ENCODE data around the gene PRR15.
A peak's percentile ranks its signal among the peaks of the same experiment; 100 is the strongest.
"Not testable (repeated sequence)": the region's sequence is repeated elsewhere in the genome, so short reads cannot be mapped to it uniquely, and the experiment has no call there.

PRR15 gene

DNA sequence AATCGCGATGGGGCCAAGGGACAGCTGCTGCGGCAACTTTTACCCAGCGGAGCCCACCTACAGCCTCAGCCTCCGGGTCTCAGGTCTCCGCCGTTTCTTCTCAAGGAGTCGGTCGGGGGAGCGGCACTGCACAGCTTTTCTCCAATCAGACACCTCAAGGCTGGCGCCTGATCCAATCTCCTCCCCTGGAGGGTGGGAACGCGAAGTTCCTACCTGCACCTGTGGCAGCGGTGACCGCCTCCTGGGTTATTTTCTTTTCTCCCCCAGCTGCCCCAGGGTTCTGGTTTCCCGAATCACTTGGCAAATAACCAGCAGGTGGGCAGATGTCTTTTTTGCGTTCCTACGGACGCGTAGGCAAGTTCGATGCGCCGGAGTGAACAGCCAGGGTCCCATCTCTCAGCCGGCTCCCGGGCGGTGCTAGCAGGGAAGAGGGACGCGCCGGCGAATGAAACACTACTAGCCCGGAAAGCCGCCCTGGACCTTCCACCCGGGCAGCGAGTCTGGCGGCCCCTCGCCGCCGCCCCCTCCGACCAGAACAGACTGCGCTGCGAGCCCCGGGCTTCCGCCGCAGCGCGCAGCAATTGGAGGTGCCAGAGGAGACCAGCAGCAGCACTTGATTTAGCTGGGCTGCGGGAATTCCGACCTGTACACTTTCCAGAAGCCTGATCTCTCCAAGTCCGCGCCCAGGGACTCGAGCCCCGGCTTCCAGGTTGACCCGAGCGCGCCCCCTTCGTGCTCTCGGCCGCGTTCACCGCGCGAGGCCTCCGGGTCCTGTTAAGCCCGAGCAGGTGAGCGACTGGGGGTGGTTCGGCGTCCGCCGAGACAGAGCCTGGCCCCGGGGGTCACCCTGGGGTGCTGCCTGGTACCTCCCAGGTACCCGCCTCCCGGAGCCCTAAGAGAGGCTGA lies at the start of gene PRR15:
Gene PRR15 (plus strand): TSS at position 246 of the 906 bp plus-strand sequence. CDS start 2,495 bp downstream, outside the sequence.
- DNase-seq, result peak in 26 of 56 donors; percentile 11 to 76 (median 36)

DNA sequence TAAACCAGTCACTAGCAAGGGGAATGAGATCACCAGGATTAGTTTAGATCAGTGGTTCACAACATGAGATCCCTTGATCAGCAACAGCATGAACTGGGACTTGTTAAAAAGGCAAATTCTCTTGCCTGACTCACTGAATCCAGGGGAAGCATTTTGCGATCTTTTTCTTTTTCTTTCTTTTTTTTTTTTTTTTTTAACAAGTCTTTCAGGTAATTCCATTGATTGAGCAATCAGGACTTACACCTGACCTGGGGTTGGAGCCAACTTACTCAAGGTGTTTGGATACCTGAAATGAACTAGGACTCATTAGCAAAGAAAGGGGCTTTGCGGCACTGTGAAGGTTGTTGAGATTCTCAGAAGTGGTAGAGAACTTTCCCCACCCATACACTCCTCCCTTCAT lies 47.1 kb upstream of the PRR15 start:
- DNase-seq, result no peak

DNA sequence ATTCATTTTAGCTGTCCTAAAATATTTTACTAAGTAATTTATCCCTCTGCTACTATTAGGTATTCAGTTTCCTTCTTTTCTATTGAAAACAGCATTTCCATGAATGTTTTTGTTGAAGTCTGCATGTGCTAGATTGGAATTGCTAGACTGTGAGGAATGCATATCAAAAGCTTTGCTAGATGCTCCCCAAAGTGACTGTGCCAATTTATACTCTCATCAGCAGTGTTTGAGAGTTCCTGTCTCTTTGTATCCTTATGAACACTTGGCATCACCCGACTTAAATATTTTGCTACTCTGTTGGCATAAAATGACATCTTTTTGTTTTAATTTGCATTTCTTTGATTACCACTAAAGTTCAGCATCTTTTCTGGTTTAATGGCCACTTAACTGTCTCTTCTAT lies 45.0 kb upstream of the PRR15 start:
- DNase-seq, result no peak

GRCh38 chr7:29523728-29524127 lies 39.9 kb upstream of the PRR15 start:
- DNase-seq, result no peak

DNA sequence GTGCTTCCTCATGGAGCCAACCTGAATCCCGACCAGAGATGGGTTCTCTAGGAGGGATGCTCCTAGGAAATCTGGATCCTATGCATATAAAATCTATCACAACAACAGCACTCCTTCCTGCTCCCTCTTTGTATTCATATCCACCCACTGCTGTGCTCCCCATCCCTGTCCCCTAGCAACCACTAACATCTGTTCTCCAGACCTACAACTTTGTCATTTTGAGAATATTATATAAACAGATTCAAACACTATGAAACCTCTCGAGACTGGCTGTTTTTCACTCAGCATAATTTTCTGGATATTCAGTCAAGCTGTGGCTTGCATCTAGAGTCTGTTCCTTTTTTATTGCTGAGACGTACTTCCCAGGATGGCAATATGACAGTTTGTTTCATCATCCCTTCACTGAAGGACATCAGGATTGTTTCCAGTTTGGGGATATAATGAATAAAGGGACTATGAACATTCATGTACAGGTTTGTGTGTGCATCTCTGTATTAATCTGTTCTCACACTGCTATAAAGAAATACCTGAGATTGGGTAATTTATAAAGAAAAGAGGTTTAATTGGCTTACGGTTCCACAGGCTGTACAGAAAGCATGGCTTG lies 36.0 kb upstream of the PRR15 start:
- peak in 5 of 56 donors; percentile 3 to 12 (median 9) for DNase-seq

DNA sequence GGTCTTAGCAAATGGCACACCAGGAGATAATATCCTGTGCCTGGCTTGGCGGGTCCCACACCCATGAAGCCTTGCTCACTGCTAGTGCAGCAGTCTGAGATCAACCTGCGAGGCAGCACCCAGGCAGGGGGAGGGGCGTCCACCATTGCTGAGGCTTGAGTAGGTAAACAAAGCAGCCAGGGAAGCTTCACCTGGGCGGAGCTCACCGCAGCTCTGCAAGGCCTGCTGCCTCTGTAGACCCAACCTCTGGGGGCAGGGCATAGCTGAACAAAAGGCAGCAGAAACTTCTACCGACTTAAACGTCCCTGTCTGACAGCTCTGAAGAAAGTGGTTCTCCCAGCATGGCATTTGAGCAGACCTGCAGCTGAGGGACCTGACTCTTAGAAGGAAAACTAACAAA lies 35.1 kb upstream of the PRR15 start:
- DNase-seq, result not testable (repeated sequence)

- no peak for DNase-seq
Measured at GRCh38 chr7:29538389-29538788, 25.2 kb upstream of the PRR15 start.

DNA sequence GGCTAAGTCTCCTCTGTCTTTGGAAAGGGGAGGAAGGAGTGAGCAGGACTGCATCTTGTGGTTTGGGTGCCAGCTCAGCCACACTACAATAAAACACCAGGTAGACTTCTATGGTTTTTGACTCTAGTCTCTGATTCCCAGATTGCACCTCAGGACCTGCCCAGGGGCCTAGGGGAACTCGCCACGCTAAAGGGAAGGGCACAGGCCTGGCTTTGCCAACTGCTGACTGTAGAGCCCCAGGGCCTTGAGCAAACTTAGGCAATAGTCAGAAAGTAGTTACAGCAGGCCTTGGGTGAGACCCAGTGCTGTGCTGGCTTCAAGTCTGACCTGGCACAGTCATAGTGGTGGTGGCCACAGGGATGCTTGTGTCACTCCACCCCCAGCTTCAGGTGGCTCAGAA lies 24.2 kb upstream of the PRR15 start:
- no peak for DNase-seq

- no peak for DNase-seq
Measured at GRCh38 chr7:29547421-29547820, 16.2 kb upstream of the PRR15 start.

GRCh38 chr7:29548823-29549222 lies 14.8 kb upstream of the PRR15 start:
- DNase-seq, result no peak

- no peak for DNase-seq
Measured at GRCh38 chr7:29552392-29552791, 11.2 kb upstream of the PRR15 start.

DNA sequence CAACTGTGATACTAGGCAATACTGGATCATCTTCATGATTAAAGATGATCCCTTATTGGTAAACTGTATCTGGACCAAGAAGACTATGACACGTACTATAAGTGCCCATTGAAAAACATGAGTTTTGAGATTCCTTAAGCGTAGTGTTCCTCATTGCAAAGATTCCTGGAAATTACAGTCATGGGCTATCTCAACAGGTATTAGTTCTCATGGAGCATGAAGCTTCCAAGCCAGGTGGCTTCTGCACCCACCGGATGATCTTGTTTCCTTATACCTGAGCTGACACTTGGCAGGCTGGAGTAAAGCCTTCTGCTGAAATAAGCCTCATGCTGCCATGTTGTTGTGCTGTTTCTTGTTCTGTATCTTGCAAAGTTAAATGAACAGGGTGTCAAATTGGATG lies 8.6 kb upstream of the PRR15 start:
- DNase-seq, result no peak

- no peak for DNase-seq
Measured at GRCh38 chr7:29556405-29557195, 7.0 kb upstream of the PRR15 start.

DNA sequence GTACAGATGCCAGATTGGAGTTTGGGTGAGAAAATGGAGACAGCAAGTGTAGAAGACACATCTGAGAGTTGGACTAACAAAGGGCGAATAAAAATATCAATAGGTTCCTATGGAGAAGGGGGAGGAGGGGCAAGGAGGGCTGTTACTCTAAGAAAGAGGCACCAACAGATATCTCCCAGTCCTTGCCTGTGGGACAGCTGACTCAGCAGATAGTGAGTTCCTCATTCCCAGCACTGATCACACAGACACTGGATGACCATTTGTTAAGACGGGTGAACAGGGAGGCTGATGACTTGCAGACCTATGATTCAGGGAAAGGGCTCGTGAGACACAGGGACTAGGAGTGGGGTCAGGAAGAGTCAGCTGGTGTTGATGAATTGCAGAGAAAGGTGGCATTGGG lies 5.7 kb upstream of the PRR15 start:
- peak in 5 of 56 donors; percentile 2 to 56 (median 18) for DNase-seq

DNA sequence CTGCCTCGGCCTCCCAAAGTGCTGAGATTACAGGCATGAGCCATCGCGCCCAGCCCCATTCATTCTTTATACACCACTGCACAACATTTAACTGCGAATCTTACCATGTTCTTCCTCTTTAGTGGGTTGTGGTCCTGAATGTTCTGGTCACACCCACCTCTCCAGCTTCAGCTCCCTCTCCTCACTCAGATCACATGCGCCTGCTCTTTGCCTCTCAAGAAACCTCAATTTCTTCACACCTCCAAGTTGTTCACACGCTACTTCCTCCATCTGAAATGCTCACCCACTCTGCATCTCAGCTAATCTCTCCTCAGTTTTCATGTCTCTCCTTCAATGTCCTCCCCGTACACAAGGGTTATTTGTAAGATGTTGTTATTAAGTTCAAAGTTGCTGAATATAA lies 2.4 kb upstream of the PRR15 start:
- DNase-seq, result no peak

- no peak for DNase-seq
Measured at GRCh38 chr7:29562307-29562706, 1.3 kb upstream of the PRR15 start.

DNA sequence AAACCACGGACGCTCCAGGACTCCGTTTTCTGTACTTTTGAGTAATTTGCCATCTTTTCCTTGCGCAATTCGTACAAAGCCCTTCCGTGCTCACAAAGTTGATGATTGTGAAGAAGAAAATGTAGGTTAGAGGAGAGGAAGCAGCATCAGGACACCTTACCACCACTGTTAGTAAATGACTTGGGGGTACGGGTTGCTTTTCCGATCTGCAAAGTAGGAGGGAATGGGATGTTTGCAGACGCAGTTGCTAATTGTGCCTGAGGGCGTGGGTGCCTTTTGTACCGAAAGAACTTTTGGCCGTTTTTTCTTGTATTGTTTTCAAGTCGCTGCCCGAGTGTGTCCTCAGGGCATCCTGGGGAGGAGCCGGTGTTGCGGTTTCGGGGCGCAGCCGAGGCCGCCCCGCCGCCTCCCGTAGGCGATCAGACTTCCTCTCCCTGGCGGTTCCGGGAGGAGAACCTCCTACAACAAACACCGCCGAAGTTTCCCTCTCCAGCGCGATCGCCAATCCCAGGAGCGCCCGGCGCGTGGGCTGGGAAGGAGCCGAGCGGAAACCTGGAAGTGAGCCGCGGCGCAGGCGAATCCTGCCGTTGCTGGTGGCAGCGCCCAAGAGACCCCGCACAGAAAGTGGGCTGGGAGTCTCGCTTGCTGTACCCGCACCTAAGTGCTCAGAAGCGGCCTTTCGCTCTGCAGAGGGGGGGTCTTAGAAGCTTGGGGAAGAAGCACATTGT lies 1.0 kb downstream of the PRR15 start:
- peak in 4 of 56 donors; percentile 6 to 28 (median 22) for DNase-seq

GRCh38 chr7:29565224-29565630 lies 1.6 kb downstream of the PRR15 start:
- no peak for DNase-seq

DNA sequence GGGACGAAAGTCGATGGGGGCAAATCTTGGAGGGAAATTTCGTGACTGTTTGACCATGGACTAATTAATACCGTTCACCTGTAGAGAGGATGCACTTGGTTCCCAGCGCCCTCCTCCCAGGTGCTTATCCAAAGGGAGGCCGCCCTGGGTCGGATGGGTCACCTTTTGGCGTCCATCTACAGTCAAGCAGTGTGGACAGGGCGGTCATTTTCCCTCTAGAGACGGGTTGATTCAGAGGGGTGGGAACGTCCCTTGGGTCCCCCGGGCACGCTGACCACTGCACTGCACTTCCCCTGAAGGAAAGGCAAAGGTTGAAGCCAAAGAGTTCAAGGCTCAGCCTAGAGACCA lies 2.0 kb downstream of the PRR15 start:
- no peak for DNase-seq

- peak in 5 of 56 donors; percentile 15 to 38 (median 32) for DNase-seq
Measured at GRCh38 chr7:29565982-29566746, 2.5 kb downstream of the PRR15 start.

DNA sequence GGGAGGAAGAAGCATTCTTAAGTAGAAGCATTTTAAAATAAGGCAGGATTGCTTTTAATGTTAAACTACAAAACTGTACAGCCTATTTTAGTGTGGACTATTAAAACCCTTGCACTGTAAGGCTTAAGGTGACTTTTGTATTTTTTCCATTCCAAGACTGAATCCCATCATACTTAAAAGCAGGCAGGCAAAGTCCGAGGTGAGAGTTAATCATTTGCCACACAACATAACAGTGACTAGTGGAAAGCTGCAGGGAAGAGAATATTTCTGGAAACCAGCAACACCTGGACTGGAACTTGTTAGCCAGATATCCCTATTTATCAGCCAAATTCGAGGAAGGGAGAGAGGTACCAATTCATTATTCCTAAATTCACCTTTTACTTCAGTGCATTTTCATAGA lies 3.5 kb downstream of the PRR15 start:
- no peak for DNase-seq

All from nucleus accumbens (tissue), 56 donors.